ENCODE data around the gene ABCF3.
"Not testable (repeated sequence)": the region's sequence is repeated elsewhere in the genome, so short reads cannot be mapped to it uniquely, and the experiment has no call there.

ABCF3 gene

GRCh38 chr3:184145751-184146270 lies 40.2 kb upstream of the ABCF3 start:
- DNase-seq (ENCODE audit: low read depth, low spot score) = no peak
- ChIA-PET POLR2A (no interaction called here), CTCF (interaction anchor here (0.8 to 4.1 kb wide), 13 partner anchors 11 to 249 kb away, joined by 3 to 46 read pairs (median 4); partner anchors contain the start of genes EEF1AKMT4 and EIF2B5)
- no peak overlapping the region for H3K4me3 ChIP-seq (ENCODE audit: low read depth, low read length)
- no peak for TF ChIP-seq CTCF (IDR thresholded peaks at IDR 0.05; ENCODE audit: insufficient read depth, low read length, missing control alignments)

GRCh38 chr3:184148076-184148475 lies 37.9 kb upstream of the ABCF3 start:
- no peak overlapping the region for H3K4me3 ChIP-seq (ENCODE audit: low read depth, low read length)
- POLR2A ChIA-PET = no interaction called here
- CTCF ChIA-PET = interaction anchor here (1.1 to 1.9 kb wide), 5 partner anchors 11 to 142 kb away, joined by 4 to 10 read pairs (median 5); partner anchors contain the start of gene EEF1AKMT4
- DNase-seq (ENCODE audit: low read depth, low spot score) = no peak
- TF ChIP-seq CTCF (IDR thresholded peaks at IDR 0.05; ENCODE audit: insufficient read depth, low read length, missing control alignments) = no peak

- TF ChIP-seq CTCF (IDR thresholded peaks at IDR 0.05; ENCODE audit: insufficient read depth, low read length, missing control alignments) = no peak
- DNase-seq (ENCODE audit: low read depth, low spot score) = no peak
- CTCF ChIA-PET = interaction anchor here (0.7 to 1.9 kb wide), 11 partner anchors 10 to 140 kb away, joined by 3 to 10 read pairs (median 4); partner anchors contain the start of gene EEF1AKMT4
- no peak overlapping the region for H3K4me3 ChIP-seq (ENCODE audit: low read depth, low read length)
- POLR2A ChIA-PET = interaction anchor here (0.7 kb wide), 1 partner anchor 27 kb away, joined by 3 read pairs; no protein-coding TSS in a partner anchor
Observed at GRCh38 chr3:184149123-184149522, 36.9 kb upstream of the ABCF3 start.

GRCh38 chr3:184149770-184150169 lies 36.2 kb upstream of the ABCF3 start:
- POLR2A ChIA-PET; H3K4me3 ChIP-seq (ENCODE audit: low read depth, low read length); DNase-seq (ENCODE audit: low read depth, low spot score): not testable (repeated sequence)
- CTCF ChIA-PET = interaction anchor here (0.8 to 1.9 kb wide), 6 partner anchors 11 to 105 kb away, joined by 3 to 10 read pairs (median 4); partner anchors contain the start of gene EEF1AKMT4
- TF ChIP-seq CTCF (IDR thresholded peaks at IDR 0.05; ENCODE audit: insufficient read depth, low read length, missing control alignments) = peak; percentile 35

- no peak for DNase-seq (ENCODE audit: low read depth, low spot score)
- ChIA-PET POLR2A (interaction anchor here (0.6 to 2.4 kb wide), 7 partner anchors 11 to 31 kb away, joined by 3 to 11 read pairs (median 5); partner anchors contain the start of genes ABCF3 and EIF2B5), CTCF (interaction anchor here (1.2 kb wide), 1 partner anchor 10 kb away, joined by 3 read pairs; no protein-coding TSS in a partner anchor)
- no peak for TF ChIP-seq CTCF (IDR thresholded peaks at IDR 0.05; ENCODE audit: insufficient read depth, low read length, missing control alignments)
- peak within 1 kb of the TSS; percentile 94 for H3K4me3 ChIP-seq (ENCODE audit: low read depth, low read length)
Observed at GRCh38 chr3:184154885-184155643, 30.9 kb upstream of the ABCF3 start, which contains the start of gene DVL3. Gene DVL3, plus strand, starts transcription at chr3:184155377. Its CDS starts 259 bp downstream, at chr3:184155636.

All from AG04449 (cell line).